OCI-LY3 (cell line): ENCODE results near the gene POFUT1.

Source experiments
- CTCF ChIP-seq: fragments of 200-600, 300-600 bp; sonication (generic); IDR thresholded peaks from 2 replicates; pipeline ENCODE4 v1.5.1; 2014; ENCODE audit warnings: antibody characterized with exemption, low read length, low read depth
- EZH2phosphoT487 ChIP-seq: fragments of 200-600 bp; shearing (Covaris generic); IDR thresholded peaks from 2 replicates; pipeline ENCODE4 v1.6.1; 2018; ENCODE audit warnings: antibody characterized with exemption, mixed run types, low read depth

DNA sequence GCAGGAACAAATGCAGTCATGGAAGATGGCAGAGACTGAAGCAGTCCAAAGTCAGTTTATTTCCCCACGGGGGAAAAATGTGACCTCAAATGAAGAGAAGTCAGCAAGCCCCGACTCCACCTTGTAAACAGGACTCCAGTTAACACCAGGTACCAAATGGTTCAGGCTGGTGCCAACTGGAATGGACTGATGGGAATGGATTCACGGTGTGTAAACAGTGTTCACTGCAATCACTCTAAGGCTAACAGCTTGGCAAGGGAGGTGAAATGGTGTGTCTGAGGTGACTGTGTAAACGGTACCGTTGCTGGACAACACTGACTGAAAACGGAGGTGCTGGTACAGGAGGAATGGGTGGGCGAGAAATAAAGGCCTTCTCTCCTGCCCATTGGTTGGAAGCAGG is 12.1 kb upstream of the POFUT1 start:
- TF ChIP-seq CTCF (no peak), EZH2phosphoT487 (no peak)
